Lung (tissue), 12 donors: Measurements from ENCODE around the gene MYO5B. TPM values are rescaled to one million over a fixed set of nuclear protein-coding genes. Genes with fewer than 3 reads are reported as not detected.

Source experiments
- ATAC-seq: fragments of 200-7000 bp; cut with Tn5 transposase; one replicate; pipeline ENCODE4 v1.9.1; 2020; ENCODE audit warnings: moderate number of reproducible peaks; ENCODE audit not compliant: insufficient read depth, low FRiP score
- DNase-seq, 3 donors: peaks; one replicate each; pipeline ENCODE4 v3.0.0-alpha.2; 2013 to 2017
- H3K27ac ChIP-seq, 2 donors: one replicate each; pipeline ENCODE4 v1.5.1; 2013; ENCODE audit warnings: mild to moderate bottlenecking in 2 of 2, moderate library complexity in 2 of 2, control low read depth in 1 of 2, inconsistent platforms in 1 of 2, low read depth in 1 of 2, low read length in 1 of 2
- H3K27me3 ChIP-seq, 3 donors: one replicate each; pipeline ENCODE4 v1.5.1; 2013; ENCODE audit warnings: low read length in 2 of 3; ENCODE audit not compliant: control insufficient read depth in 3 of 3, insufficient read depth in 3 of 3
- H3K36me3 ChIP-seq, 4 donors: one replicate each; pipeline ENCODE4 v1.5.1; 2013; ENCODE audit warnings: low read length in 4 of 4, mild to moderate bottlenecking in 1 of 4, moderate library complexity in 1 of 4; ENCODE audit not compliant: control insufficient read depth in 4 of 4, insufficient read depth in 4 of 4
- H3K4me1 ChIP-seq, 5 donors: one replicate each; pipeline ENCODE4 v1.5.1; 2013; ENCODE audit warnings: low read length in 5 of 5, mild to moderate bottlenecking in 2 of 5, moderate library complexity in 1 of 5; ENCODE audit not compliant: control insufficient read depth in 5 of 5, insufficient read depth in 5 of 5
- H3K4me3 ChIP-seq: one replicate; pipeline ENCODE4 v1.5.1; 2013; ENCODE audit warnings: mild to moderate bottlenecking, control low read depth, moderate library complexity
- H3K9ac ChIP-seq, 2 donors: one replicate each; pipeline ENCODE4 v1.5.1; 2013; ENCODE audit warnings: low read length in 2 of 2, control low read depth in 1 of 2; ENCODE audit not compliant: insufficient read depth in 1 of 2
- H3K9me3 ChIP-seq, 4 donors: one replicate each; pipeline ENCODE4 v1.5.1; 2013; ENCODE audit warnings: low read length in 3 of 4, mild to moderate bottlenecking in 1 of 4, moderate library complexity in 1 of 4; ENCODE audit not compliant: control insufficient read depth in 4 of 4, insufficient read depth in 3 of 4
- WGBS, 2 donors: extraction: QIAGEN DNeasy Blood & Tissue Kit; methylation state at CpG; one replicate each; pipeline ENCODE4 v1.1.7; 2013; 5-methylcytosine and 5-hydroxymethylcytosine counted together
- polyA plus RNA-seq, 2 donors: library from polyadenylated mRNA; stranded (reverse); fragments of 200-250 nt; gene quantifications; one replicate each; pipeline ENCODE4 v1.2.1, GENCODE V29; 2013
- total RNA-seq, 2 donors: library from RNA; depleted of rRNA in 1 of 2; stranded (reverse); fragments of >200 nt in 1 of 2; gene quantifications; one replicate each; pipeline ENCODE4 v1.2.1, GENCODE V29; 2014 to 2021
- TF ChIP-seq, protein P1 (sequence below): IDR thresholded peaks from 2 replicates; pipeline ENCODE4 v1.5.1; 2012; ENCODE audit warnings: mild to moderate bottlenecking; ENCODE audit errors: control extremely low read depth, extremely low read depth
- donor health status: control.
- donor health status: control.
- donor health status: Bipolar disorder and iron deficiency.
- donor health status: healthy.
- donor health status: DM: yes; HTN: yes; CAD: no.

Gene MYO5B
- total and polyA plus RNA-seq, 4 donors: 9.7 to 25.6 (median 19.7) TPM

DNA sequence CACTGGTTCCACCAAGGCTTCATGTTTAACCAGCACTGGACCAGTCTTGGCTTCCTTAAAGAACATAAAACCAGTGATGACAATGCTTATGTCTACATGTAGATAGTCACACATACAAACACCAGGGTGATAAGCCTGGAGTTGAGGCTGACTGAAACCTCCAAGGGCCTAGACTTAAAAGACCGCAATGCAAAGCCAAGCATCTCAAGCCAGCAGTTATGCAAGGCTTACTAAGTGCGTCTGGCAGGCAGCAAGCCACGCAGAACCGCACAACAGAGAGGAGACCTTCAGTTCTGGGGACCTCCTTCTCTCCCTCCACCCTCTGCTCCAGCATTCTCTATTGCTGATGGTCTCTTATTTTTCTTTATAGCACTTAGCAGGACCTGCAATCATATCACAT is 318.4 kb downstream of the MYO5B start:
- Histone ChIP-seq H3K4me1 (no peaks in the 10 kb centered on the region), H3K27ac (no peak overlapping the region), H3K9me3 (no peaks in the 10 kb centered on the region), H3K27me3 (no peaks in the 10 kb centered on the region), H3K4me3 (no peak overlapping the region), H3K9ac (no peak overlapping the region), H3K36me3 (peaks cover 0 to 2% (median 0%) of the 10 kb centered on the region in 4 donors)
- 80 to 86% methylated on average over 4 of the region's 4 CpGs for WGBS, 2 donors
- DNase-seq: no peak
- no peak for ATAC-seq
- TF ChIP-seq, protein P1, sequence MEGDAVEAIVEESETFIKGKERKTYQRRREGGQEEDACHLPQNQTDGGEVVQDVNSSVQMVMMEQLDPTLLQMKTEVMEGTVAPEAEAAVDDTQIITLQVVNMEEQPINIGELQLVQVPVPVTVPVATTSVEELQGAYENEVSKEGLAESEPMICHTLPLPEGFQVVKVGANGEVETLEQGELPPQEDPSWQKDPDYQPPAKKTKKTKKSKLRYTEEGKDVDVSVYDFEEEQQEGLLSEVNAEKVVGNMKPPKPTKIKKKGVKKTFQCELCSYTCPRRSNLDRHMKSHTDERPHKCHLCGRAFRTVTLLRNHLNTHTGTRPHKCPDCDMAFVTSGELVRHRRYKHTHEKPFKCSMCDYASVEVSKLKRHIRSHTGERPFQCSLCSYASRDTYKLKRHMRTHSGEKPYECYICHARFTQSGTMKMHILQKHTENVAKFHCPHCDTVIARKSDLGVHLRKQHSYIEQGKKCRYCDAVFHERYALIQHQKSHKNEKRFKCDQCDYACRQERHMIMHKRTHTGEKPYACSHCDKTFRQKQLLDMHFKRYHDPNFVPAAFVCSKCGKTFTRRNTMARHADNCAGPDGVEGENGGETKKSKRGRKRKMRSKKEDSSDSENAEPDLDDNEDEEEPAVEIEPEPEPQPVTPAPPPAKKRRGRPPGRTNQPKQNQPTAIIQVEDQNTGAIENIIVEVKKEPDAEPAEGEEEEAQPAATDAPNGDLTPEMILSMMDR: no peak

DNA sequence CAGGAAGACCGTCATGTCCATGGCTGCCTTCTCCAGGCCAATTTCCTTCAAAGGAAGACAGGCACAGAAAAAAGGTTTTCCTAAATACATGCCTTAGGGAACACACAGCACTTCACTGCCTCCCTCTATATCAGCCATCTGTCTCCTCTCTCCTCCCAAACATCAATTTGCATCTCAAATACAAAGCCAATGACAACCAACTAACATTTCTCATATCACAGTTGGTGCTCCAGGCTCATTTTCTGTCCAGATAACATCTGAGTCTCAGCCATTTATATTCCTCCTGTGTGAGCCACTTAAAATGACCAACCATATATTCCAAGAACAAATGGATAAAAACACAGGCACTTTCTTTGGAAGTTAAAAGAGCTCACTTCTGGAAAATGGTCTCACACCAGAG is 319.2 kb downstream of the MYO5B start:
- no peaks in the 10 kb centered on the region for H3K4me1 ChIP-seq
- no peak overlapping the region for H3K4me3 ChIP-seq
- TF ChIP-seq, protein P1: no peak
- peaks cover 0 to 2% (median 0%) of the 10 kb centered on the region in 4 donors for H3K36me3 ChIP-seq
- no peak overlapping the region for H3K27ac ChIP-seq
- WGBS, 2 donors: 78 to 87% methylated on average over 1 of the region's 1 CpG
- H3K27me3 ChIP-seq: no peaks in the 10 kb centered on the region
- ATAC-seq: no peak
- H3K9ac ChIP-seq: no peak overlapping the region
- no peaks in the 10 kb centered on the region for H3K9me3 ChIP-seq
- DNase-seq: no peak

DNA sequence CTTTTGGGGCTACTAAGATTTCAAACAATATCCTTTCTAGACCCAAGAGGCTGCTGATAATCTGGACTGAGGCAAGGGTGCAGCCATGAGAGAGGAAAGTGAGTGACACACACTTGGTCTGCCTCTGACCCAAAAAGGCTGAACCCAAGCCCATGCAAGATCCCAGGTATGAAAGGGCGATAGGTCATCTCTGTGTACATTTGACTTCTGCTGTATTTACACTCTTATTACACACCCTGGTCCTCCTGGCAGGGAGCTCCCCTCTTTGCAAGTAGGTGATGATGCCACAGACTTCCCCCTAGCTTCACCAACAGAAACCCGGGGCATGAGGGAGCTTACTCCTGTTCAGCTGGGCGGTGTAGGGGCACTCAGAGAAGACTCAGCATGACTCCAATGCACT is 319.8 kb downstream of the MYO5B start:
- Histone ChIP-seq H3K4me1 (no peaks in the 10 kb centered on the region), H3K4me3 (no peak overlapping the region), H3K9ac (no peak overlapping the region), H3K27me3 (no peaks in the 10 kb centered on the region), H3K27ac (no peak overlapping the region), H3K36me3 (peaks cover 0 to 2% (median 0%) of the 10 kb centered on the region in 4 donors), H3K9me3 (no peaks in the 10 kb centered on the region)
- TF ChIP-seq, protein P1: no peak
- WGBS, 2 donors: 85 to 93% methylated on average over 3 of the region's 3 CpGs
- ATAC-seq (no peak), DNase-seq (no peak)

DNA sequence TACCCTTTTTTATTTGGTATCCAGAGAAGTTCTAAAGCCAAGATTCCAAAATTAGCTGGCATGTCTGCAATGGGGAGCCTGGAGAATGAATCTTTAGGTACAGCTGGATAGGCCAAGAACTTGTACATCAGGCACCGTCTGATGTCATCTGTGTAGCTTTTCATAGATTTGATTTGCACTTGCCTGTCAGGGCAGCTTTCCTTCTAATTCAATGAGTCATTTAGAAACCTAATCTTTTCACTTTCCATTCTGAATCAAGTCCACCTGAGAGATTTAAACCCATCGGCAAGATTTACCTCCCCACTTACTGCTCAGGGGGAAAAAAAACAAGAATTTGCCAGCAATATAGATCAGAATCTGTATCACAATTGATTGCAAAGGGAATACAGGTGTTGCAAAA is 320.7 kb downstream of the MYO5B start:
- Histone ChIP-seq H3K4me3 (no peak overlapping the region), H3K9me3 (no peaks in the 10 kb centered on the region), H3K9ac (no peak overlapping the region), H3K27me3 (no peaks in the 10 kb centered on the region), H3K4me1 (no peaks in the 10 kb centered on the region), H3K27ac (no peak overlapping the region), H3K36me3 (peaks cover 0 to 2% (median 0%) of the 10 kb centered on the region in 4 donors)
- no peak for ATAC-seq
- WGBS, 2 donors: 92 to 98% methylated on average over 2 of the region's 2 CpGs
- DNase-seq: no peak
- TF ChIP-seq, protein P1: no peak
